ENCODE measurements around the gene PKDREJ.

- no peak for TF ChIP-seq CTCF (conservative IDR thresholded peaks at IDR 0.05; ENCODE audit: low read depth, low read length)
- no peak for TF ChIP-seq MAFK (IDR thresholded peaks at IDR 0.05; ENCODE audit: low read depth, low read length)
- TF ChIP-seq FOS (IDR thresholded peaks at IDR 0.05; ENCODE audit: low read depth, low read length) = no peak
- TF ChIP-seq POLR2A (IDR thresholded peaks at IDR 0.05; ENCODE audit: low read depth, low read length) = no peak
- TF ChIP-seq SMC3 (IDR thresholded peaks at IDR 0.05; ENCODE audit: low read depth, low read length) = no peak
- TF ChIP-seq CHD1 (IDR thresholded peaks at IDR 0.05; ENCODE audit: low read depth, low read length) = no peak
- TF ChIP-seq CEBPB (IDR thresholded peaks at IDR 0.05; ENCODE audit: low read depth, low read length) = no peak
Observed at GRCh38 chr22:46250783-46251125, 12.4 kb downstream of the PKDREJ start.
